Osteocyte (in vitro differentiated cells): Measurements from ENCODE around the gene SH3RF3. TPM values are rescaled to one million over a fixed set of nuclear protein-coding genes. Genes with fewer than 3 reads are reported as not detected.
A peak's percentile ranks its signal among the peaks of the same experiment; 100 is the strongest.

ENCODE experiments used
- DNase-seq: peaks from one replicate; pipeline ENCODE4 v3.0.0; 2021; ENCODE audit warnings: mixed read lengths; ENCODE audit not compliant: unreplicated experiment; ENCODE audit errors: extremely low spot score
- H3K27ac Mint-ChIP-seq: one replicate; pipeline ENCODE4 v1.8.0; 2021; ENCODE audit warnings: mild to moderate bottlenecking, mixed read lengths; ENCODE audit not compliant: unreplicated experiment
- H3K27me3 Mint-ChIP-seq: one replicate; pipeline ENCODE4 v1.8.0; 2021; ENCODE audit warnings: mixed read lengths; ENCODE audit not compliant: unreplicated experiment
- H3K36me3 Mint-ChIP-seq: one replicate; pipeline ENCODE4 v1.8.0; 2021; ENCODE audit warnings: mixed read lengths; ENCODE audit not compliant: unreplicated experiment
- H3K4me1 Mint-ChIP-seq: one replicate; pipeline ENCODE4 v1.8.0; 2021; ENCODE audit warnings: mixed read lengths; ENCODE audit not compliant: unreplicated experiment
- H3K4me3 Mint-ChIP-seq: one replicate; pipeline ENCODE4 v1.8.0; 2021; ENCODE audit warnings: mild to moderate bottlenecking, moderate library complexity, mixed read lengths; ENCODE audit not compliant: unreplicated experiment
- H3K9me3 Mint-ChIP-seq: one replicate; pipeline ENCODE4 v1.8.0; 2021; ENCODE audit warnings: mixed read lengths; ENCODE audit not compliant: unreplicated experiment
- CTCF ChIP-seq: fragments of 200-600 bp; sonication (generic); IDR thresholded peaks from 2 replicates; pipeline ENCODE4 v1.5.0; 2021; ENCODE audit warnings: antibody characterized with exemption, mild to moderate bottlenecking, moderate library complexity
- total RNA-seq: library from RNA; stranded (reverse); gene quantifications from 2 replicates; pipeline ENCODE4 v1.2.1, GENCODE V29; 2021

The SH3RF3 gene
- total RNA-seq, 1 donor from 2014 or later, result 79.4 TPM

GRCh38 chr2:109299536-109299935, 170.5 kb downstream of the SH3RF3 start:
- Mint-ChIP-seq H3K4me1 (peaks cover 42% of the 10 kb centered on the region), H3K4me3 (no peak overlapping the region), H3K36me3 (peaks cover 6% of the 10 kb centered on the region), H3K27ac (peak overlapping the region; percentile 79), H3K9me3 (peaks cover 2% of the 10 kb centered on the region), H3K27me3 (no peaks in the 10 kb centered on the region)
- no peak for TF ChIP-seq CTCF
- DNase-seq, result no peak

- peaks cover 51% of the 10 kb centered on the region for H3K4me1 Mint-ChIP-seq
These were observed 171.6 kb downstream of the SH3RF3 start for GRCh38 chr2:109300582-109300981.

GRCh38 chr2:109301746-109302145, 172.7 kb downstream of the SH3RF3 start:
- no peak for TF ChIP-seq CTCF
- H3K27me3 Mint-ChIP-seq, result no peaks in the 10 kb centered on the region
- DNase-seq, result no peak
- peaks cover 60% of the 10 kb centered on the region for H3K4me1 Mint-ChIP-seq
- no peaks in the 10 kb centered on the region for H3K9me3 Mint-ChIP-seq
- H3K27ac Mint-ChIP-seq, result no peak overlapping the region
- no peaks in the 10 kb centered on the region for H3K36me3 Mint-ChIP-seq
- no peak overlapping the region for H3K4me3 Mint-ChIP-seq

More at GRCh38 chr2:109300582-109300981, 171.6 kb downstream of the SH3RF3 start:
- TF ChIP-seq CTCF, result no peak
- Mint-ChIP-seq H3K36me3 (no peaks in the 10 kb centered on the region), H3K27ac (no peak overlapping the region), H3K9me3 (no peaks in the 10 kb centered on the region), H3K27me3 (no peaks in the 10 kb centered on the region), H3K4me3 (no peak overlapping the region)
- DNase-seq, result no peak

GRCh38 chr2:109302319-109302718, 173.3 kb downstream of the SH3RF3 start:
- Mint-ChIP-seq H3K27me3 (no peaks in the 10 kb centered on the region), H3K9me3 (no peaks in the 10 kb centered on the region), H3K27ac (peak overlapping the region; percentile 49), H3K4me1 (peaks cover 58% of the 10 kb centered on the region), H3K36me3 (no peaks in the 10 kb centered on the region), H3K4me3 (no peak overlapping the region)
- DNase-seq, result no peak
- no peak for TF ChIP-seq CTCF

- TF ChIP-seq CTCF, result no peak
- H3K9me3 Mint-ChIP-seq, result no peaks in the 10 kb centered on the region
- H3K27me3 Mint-ChIP-seq, result no peaks in the 10 kb centered on the region
- no peak for DNase-seq
- H3K4me3 Mint-ChIP-seq, result no peak overlapping the region
- H3K27ac Mint-ChIP-seq, result peak overlapping the region; percentile 78
- peaks cover 2% of the 10 kb centered on the region for H3K36me3 Mint-ChIP-seq
- H3K4me1 Mint-ChIP-seq, result peaks cover 40% of the 10 kb centered on the region
These were observed 175.2 kb downstream of the SH3RF3 start for GRCh38 chr2:109304242-109304641.
